ENCODE data around the gene PAWR.

Gene PAWR

GRCh38 chr12:79692860-79693577, 2.3 kb upstream of the PAWR start:
- no peak for TF ChIP-seq CTCF (IDR thresholded peaks at IDR 0.05; ENCODE audit: low read depth, low read length)
- no peak overlapping the region for H3K4me3 ChIP-seq (replicated peaks in 1 of 2; ENCODE audit: low read depth in 2 of 2, low read length in 2 of 2)
- DNase-seq (ENCODE audit: low read depth in 2 of 2), result peak in 1 of 2 donors; percentile 30

- H3K4me3 ChIP-seq (replicated peaks in 1 of 2; ENCODE audit: low read depth in 2 of 2, low read length in 2 of 2), result peak overlapping the region; percentile 53 to 75
- peak in 1 of 2 donors; percentile 54 for DNase-seq (ENCODE audit: low read depth in 2 of 2)
- TF ChIP-seq CTCF (IDR thresholded peaks at IDR 0.05; ENCODE audit: low read depth, low read length), result no peak
Observed at GRCh38 chr12:79691511-79692248, 916 bp upstream of the PAWR start.

DNA sequence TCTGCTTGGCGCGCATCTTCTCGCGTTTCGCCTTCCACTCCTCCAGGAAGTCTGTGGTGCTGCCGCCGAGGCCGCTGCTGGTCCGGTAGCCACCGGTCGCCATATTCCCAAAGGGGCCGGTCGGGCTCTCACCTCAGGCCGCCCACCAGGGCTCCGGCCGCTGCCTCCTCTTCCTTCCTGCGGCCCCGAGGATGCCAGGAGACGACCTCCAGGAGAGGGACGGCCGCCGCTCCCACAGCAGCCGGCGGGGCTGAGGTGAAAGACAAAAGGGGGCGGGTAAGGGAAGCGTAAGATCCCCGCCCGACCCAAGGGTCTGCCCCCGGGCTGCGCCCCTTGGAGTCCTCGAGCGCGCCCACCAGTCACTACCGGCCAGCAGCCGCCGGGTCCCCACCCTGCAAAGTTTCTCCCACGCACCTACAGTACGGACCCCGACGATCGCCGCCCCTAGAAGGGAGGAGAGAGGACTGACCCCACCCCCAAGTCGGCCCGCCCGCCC, 574 bp downstream of the PAWR start:
- DNase-seq (ENCODE audit: low read depth in 2 of 2), result no peak
- peak overlapping the region; percentile 75 to 97 for H3K4me3 ChIP-seq (replicated peaks in 1 of 2; ENCODE audit: low read depth in 2 of 2, low read length in 2 of 2)

GRCh38 chr12:79689477-79690141, 1.2 kb downstream of the PAWR start:
- DNase-seq (ENCODE audit: low read depth in 2 of 2), result peak; percentile 60 to 70
- H3K4me3 ChIP-seq (replicated peaks in 1 of 2; ENCODE audit: low read depth in 2 of 2, low read length in 2 of 2), result peak overlapping the region; percentile 75 to 97
- TF ChIP-seq CTCF (IDR thresholded peaks at IDR 0.05; ENCODE audit: low read depth, low read length), result no peak

More for the DNA sequence above, 574 bp downstream of the PAWR start:
- no peak for TF ChIP-seq CTCF (IDR thresholded peaks at IDR 0.05; ENCODE audit: low read depth, low read length)

GRCh38 chr12:79689061-79689476, 1.7 kb downstream of the PAWR start:
- H3K4me3 ChIP-seq (replicated peaks in 1 of 2; ENCODE audit: low read depth in 2 of 2, low read length in 2 of 2), result peak overlapping the region; percentile 75 to 97
- peak in 1 of 2 donors; percentile 32 for DNase-seq (ENCODE audit: low read depth in 2 of 2)
- TF ChIP-seq CTCF (IDR thresholded peaks at IDR 0.05; ENCODE audit: low read depth, low read length), result no peak

DNA sequence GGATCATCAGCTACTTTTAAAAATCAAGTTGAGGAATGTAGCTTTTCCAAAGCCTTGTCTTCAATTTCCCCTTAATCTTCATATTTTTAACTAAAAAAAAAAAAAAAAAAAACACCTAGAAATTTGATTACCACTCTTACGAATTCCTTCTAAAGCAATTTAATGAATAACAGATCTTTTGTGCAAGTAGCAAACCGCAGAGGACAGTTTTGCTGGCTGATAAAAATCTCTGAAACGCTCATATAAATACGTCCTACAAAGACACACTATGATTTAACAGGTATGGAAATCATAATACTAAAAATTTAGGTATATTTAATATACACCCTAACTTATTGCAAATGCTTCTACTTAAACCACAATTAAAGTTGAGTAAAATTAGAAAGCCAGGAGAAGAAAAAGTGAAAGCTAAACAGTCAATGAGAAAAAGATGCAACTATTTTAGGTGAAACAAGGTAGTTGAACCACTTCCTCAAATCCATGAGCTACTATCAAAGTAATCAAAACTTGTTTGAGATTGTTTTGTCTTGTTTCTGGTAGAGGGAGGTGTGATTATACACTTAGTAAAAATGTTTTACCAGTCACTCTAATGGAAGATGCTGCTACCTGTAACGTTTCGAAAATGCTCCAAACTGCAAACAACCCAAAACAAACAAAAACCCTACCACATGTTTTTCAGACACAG, 2.2 kb downstream of the PAWR start:
- peak overlapping the region; percentile 75 to 97 for H3K4me3 ChIP-seq (replicated peaks in 1 of 2; ENCODE audit: low read depth in 2 of 2, low read length in 2 of 2)
- TF ChIP-seq CTCF (IDR thresholded peaks at IDR 0.05; ENCODE audit: low read depth, low read length), result no peak
- peak in 1 of 2 donors; percentile 14 for DNase-seq (ENCODE audit: low read depth in 2 of 2)

All from cardiac fibroblast (primary cell).